IMR-90 (cell line): ENCODE data around the gene PALLD.

Experiments
- CTCF ChIP-seq: conservative IDR thresholded peaks from 2 replicates; pipeline ENCODE4 v1.5.1; 2012; ENCODE audit warnings: mild to moderate bottlenecking, low read depth, low read length, improper control_type of control experiment
- RCOR1 ChIP-seq: IDR thresholded peaks from 2 replicates; pipeline ENCODE4 v1.6.1; 2012; ENCODE audit warnings: mild to moderate bottlenecking, low read length, improper control_type of control experiment; ENCODE audit not compliant: insufficient replicate concordance

GRCh38 chr4:168656946-168657473 lies 160.2 kb downstream of the PALLD start:
- TF ChIP-seq CTCF = no peak
- TF ChIP-seq RCOR1 = no peak
